ENCODE data around the gene FOSB. TPM values are rescaled to one million over a fixed set of nuclear protein-coding genes. Genes with fewer than 3 reads are reported as not detected.

Gene FOSB
- polyA plus RNA-seq, 2 of the 4 experiments (the other 2 are of a cell fraction): 0.57 to 48.8 TPM

DNA sequence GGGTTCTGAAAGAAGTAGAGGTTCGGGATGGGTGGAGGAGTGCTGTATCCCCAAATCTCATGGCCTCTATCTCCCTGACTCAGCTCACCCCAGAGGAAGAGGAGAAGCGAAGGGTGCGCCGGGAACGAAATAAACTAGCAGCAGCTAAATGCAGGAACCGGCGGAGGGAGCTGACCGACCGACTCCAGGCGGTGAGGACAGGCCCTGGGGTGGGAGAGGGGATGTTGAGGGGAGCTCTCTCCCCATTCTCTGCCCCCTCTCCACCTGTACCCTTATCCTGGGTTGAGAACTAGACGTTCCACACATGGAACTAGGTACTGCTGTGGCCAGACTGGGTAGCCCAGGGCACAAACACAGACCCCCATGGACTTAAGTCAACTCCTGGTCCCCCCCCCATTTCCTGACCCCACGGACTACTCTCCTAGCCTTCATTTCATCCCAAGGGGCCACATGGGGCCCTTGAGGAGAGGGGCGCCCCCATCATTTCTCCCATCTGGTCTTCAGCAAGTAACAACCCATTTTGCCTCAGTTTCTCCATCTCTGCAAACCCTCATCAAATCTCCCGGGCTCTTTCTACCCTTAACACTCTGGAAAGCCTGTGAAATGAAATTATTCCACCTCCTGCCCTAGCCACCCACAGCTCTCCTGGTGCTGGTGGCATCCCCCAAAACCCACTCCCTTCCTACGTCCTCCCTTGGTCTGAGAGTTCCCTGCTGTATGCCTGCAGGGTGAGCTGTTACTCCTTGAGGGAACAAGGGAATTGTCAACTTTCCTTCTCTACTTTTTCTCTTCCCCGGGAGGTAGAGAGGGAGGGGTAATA is 3.5 kb downstream of the FOSB start:
- Histone ChIP-seq H3K27ac (no peak overlapping the region), H3K4me3 (no peak overlapping the region), H3K4me1 (peaks cover 23% of the 10 kb centered on the region), H3K9me3 (no peaks in the 10 kb centered on the region), H3K4me2 (no peak overlapping the region)
- WGBS (ENCODE audit: missing lambda C conversion rate): 71% methylated on average over 16 of the region's 16 CpGs
- ChIA-PET POLR2A (no interaction called here), CTCF (interaction anchor here (0.9 to 33.4 kb wide), 6 partner anchors 7 to 142 kb away, joined by 3 to 1883 read pairs (median 6); partner anchors contain the start of gene ERCC1)
- DNase-seq (ENCODE audit: low read depth in 1 of 2, low spot score in 1 of 2) (no peak), FAIRE-seq (no peak), ATAC-seq (no peak)
- TF ChIP-seq RAD21 (conservative IDR thresholded peaks at IDR 0.05 in 1 of 2, IDR thresholded peaks at IDR 0.05 in 1 of 2): no peak
- TF ChIP-seq KDM5A (IDR thresholded peaks at IDR 0.05): no peak
- TF ChIP-seq CBX2 (IDR thresholded peaks at IDR 0.05; ENCODE audit: borderline replicate concordance, low read depth): no peak
- TF ChIP-seq RARB (CRISPR knock-in tag; IDR thresholded peaks at IDR 0.05): no peak
- TF ChIP-seq HOXA7 (CRISPR knock-in tag; IDR thresholded peaks at IDR 0.05): peak; percentile 78; the same call in 1 of the 2 replicates
- no peak for TF ChIP-seq CHD4 (IDR thresholded peaks at IDR 0.05; ENCODE audit: borderline replicate concordance)
- TF ChIP-seq ZSCAN20 (CRISPR knock-in tag; IDR thresholded peaks at IDR 0.05): no peak
- TF ChIP-seq SREBF2 (IDR thresholded peaks at IDR 0.05): no peak
- TF ChIP-seq BHLHE40 (IDR thresholded peaks at IDR 0.05; ENCODE audit: low read depth, low read length): no peak
- TF ChIP-seq POLR2AphosphoS2 (conservative IDR thresholded peaks at IDR 0.05; ENCODE audit: low read length): peak; percentile 91
- no peak for TF ChIP-seq POLR2A (IDR thresholded peaks at IDR 0.05; ENCODE audit: low read length)
- TF ChIP-seq NFE2L2 (conservative IDR thresholded peaks at IDR 0.05; ENCODE audit: low read length): no peak
- TF ChIP-seq MYC (IDR thresholded peaks at IDR 0.05; ENCODE audit: borderline replicate concordance, low read length): no peak
- peak; percentile 54 for TF ChIP-seq FOSB (CRISPR knock-in tag; IDR thresholded peaks at IDR 0.05)
- TF ChIP-seq EHMT2 (IDR thresholded peaks at IDR 0.05; ENCODE audit: low read depth): no peak
- peak; percentile 78; the same call in 1 of the 2 replicates for TF ChIP-seq TFCP2L1 (CRISPR knock-in tag; IDR thresholded peaks at IDR 0.05)
- TF ChIP-seq, protein P1, sequence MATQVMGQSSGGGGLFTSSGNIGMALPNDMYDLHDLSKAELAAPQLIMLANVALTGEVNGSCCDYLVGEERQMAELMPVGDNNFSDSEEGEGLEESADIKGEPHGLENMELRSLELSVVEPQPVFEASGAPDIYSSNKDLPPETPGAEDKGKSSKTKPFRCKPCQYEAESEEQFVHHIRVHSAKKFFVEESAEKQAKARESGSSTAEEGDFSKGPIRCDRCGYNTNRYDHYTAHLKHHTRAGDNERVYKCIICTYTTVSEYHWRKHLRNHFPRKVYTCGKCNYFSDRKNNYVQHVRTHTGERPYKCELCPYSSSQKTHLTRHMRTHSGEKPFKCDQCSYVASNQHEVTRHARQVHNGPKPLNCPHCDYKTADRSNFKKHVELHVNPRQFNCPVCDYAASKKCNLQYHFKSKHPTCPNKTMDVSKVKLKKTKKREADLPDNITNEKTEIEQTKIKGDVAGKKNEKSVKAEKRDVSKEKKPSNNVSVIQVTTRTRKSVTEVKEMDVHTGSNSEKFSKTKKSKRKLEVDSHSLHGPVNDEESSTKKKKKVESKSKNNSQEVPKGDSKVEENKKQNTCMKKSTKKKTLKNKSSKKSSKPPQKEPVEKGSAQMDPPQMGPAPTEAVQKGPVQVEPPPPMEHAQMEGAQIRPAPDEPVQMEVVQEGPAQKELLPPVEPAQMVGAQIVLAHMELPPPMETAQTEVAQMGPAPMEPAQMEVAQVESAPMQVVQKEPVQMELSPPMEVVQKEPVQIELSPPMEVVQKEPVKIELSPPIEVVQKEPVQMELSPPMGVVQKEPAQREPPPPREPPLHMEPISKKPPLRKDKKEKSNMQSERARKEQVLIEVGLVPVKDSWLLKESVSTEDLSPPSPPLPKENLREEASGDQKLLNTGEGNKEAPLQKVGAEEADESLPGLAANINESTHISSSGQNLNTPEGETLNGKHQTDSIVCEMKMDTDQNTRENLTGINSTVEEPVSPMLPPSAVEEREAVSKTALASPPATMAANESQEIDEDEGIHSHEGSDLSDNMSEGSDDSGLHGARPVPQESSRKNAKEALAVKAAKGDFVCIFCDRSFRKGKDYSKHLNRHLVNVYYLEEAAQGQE (IDR thresholded peaks at IDR 0.05): no peak

DNA sequence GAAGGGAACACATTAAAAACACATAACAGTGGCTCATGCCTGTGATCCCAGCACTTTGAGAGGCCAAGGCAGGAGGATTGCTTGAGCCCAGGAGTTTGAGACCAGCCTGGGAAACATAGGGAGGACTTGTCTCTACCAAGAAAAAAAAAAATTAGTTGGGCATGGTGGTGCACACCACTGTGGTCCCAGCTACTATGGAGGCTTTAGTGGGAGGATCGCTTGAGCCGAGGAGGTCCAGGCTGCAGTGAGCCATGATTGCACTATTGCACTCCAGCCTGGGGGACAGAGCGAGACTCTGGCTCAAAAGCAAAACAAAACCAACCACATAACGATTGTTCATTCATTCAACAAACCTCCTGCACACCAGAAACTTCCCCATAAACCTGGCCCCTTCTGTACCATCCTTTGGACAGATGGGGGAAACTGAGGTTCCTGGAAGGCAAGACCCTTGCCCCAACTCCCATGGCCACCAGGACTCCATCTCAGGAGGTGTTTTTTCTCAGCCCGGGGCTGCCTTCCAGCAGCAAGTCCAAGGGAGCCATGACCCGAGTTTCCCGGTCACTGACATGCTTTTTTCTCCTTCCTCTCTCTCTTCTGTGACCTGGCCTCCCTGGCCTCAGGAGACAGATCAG is 4.3 kb downstream of the FOSB start:
- peaks cover 16% of the 10 kb centered on the region for H3K4me1 ChIP-seq
- CTCF ChIA-PET: interaction anchor here (1.0 to 33.4 kb wide), 4 partner anchors 15 to 141 kb away, joined by 3 to 1883 read pairs (median 56); partner anchors contain the start of gene ERCC1
- DNase-seq (ENCODE audit: low read depth in 1 of 2, low spot score in 1 of 2): no peak
- no peak for FAIRE-seq
- WGBS (ENCODE audit: missing lambda C conversion rate): 68% methylated on average over 7 of the region's 7 CpGs
- TF ChIP-seq NR3C1 (IDR thresholded peaks at IDR 0.05): no peak
- TF ChIP-seq FOSB (CRISPR knock-in tag; IDR thresholded peaks at IDR 0.05): peak; percentile 79; the same call in 1 of the 2 replicates
- 0 out of 2 replicates have a peak, but pooled peaks have one; percentile 16 for TF ChIP-seq HOXB5 (CRISPR knock-in tag; IDR thresholded peaks at IDR 0.05)
- 0 out of 2 replicates have a peak, but pooled peaks have one; percentile 48 for TF ChIP-seq EHF (CRISPR knock-in tag; IDR thresholded peaks at IDR 0.05)
- peak; percentile 88 for TF ChIP-seq HOXA7 (CRISPR knock-in tag; IDR thresholded peaks at IDR 0.05)
- H3K27ac ChIP-seq: no peak overlapping the region
- no peaks in the 10 kb centered on the region for H3K9me3 ChIP-seq
- no peak overlapping the region for H3K4me2 ChIP-seq
- ATAC-seq: no peak
- POLR2A ChIA-PET: no interaction called here
- H3K4me3 ChIP-seq: no peak overlapping the region
